Effector CD8-positive, alpha-beta T cell (primary cell): ENCODE data around the gene CCDC85A.

Source experiments
- DNase-seq: peaks from one replicate; lab custom pipeline; 2025; lab: John Stamatoyannopoulos, UW

CCDC85A gene

DNA sequence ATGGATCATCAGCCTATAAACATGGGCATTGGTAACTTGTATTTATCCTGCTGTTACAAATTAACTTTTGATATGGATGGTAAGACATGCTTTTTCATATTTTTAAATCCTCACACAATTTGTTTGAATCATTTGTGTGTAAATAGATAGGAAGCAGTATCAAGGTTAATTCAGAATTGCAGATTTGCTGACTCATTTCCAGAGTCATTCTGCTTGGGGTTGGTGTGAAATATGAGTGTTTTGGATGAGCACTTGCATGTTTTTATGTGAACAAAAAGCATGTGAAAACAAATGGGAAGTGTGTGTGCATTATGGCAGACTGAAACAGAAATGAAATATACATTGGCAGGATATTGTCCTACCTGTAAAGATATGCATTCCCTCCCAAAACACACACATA is 11.8 kb downstream of the CCDC85A start:
- DNase-seq, result no peak

DNA sequence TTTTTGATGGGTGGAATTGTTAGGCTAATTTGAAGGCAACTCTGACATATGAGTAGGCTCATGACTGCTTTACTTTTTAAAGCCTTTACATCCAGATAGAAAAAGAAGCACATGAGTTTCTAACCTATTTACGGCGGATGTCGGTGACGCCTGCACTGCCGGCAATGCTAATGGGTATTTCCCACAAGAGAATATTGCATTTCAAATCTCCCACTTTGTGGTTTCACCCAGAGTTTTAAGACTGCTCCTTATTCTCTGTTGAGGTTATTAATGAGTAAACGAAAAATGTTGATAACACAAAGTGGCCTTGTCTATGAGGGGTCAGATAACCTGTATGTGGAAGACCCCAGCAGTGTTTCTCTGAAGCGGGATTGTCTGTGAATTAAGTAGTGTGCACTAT is 14.0 kb downstream of the CCDC85A start:
- DNase-seq, result no peak

DNA sequence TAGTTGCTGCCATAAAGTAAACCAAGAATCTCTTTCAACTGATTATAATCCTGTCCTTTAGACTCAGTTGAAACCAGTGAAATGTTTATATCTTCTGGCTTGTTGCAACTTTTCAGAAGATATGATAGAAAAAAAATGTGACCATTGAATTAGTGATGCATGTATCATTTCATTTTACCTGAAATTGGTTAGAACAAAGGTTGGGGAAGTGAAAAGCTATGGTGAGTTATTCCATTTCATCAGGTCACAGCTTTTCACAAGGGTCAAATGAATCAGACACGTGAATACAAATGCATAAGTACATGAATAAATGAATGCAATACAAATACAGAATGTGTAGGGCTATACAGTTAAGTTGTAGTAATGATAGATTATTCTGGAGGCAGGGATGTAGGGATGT is 15.1 kb downstream of the CCDC85A start:
- DNase-seq, result no peak

DNA sequence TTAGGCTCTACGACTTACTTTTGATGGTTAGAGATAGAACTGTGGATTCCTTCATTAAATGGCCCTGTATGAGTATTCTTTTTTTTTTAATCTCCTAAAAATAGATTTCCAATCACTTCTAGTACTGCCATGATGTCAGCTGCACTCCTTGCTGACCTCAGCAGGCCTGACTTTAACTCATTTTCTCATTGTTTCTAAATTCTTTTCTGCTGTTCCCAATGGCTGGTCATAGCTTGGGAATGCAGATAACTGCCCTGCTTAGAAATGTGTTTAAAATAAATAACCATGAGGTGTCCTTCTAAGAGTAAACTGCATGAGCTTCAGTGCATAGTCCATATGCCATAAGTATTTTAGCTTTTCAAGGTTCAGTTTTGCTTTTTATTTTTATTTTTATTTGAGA is 15.7 kb downstream of the CCDC85A start:
- no peak for DNase-seq

DNA sequence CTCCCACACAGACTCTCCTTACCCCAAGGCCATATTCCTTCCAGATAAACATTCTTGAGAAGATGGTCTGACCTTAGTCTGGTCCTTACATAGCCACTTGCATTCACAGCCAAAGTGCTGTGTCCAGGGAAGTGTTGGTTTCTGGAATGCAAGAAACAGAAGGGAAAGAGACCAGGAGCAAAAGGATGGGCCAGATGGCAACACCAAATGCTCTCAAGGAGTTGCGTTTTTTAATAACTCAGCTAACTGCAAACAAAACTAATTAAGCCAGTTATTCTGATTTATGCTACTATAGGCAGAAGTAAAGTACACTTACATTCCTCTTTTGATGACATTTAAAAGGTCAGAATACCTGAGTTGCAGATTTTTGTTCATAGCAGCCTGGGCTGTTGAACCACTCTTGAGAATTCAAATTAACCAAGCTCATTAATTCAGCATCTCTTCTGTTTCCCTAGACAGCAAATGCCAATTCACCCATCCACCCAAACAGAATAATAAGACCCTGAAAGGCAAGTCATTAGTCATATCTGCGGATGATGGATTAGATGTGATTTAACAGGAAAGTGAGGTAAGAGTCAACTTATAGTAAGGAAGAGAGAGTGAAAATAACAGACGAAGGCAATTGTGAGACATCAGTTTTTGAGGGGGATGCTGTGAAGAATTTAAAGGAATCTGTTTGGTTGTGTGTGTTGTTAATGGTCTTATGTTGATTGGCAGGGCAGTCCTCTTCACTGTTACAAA is 18.8 kb downstream of the CCDC85A start:
- DNase-seq, result no peak

DNA sequence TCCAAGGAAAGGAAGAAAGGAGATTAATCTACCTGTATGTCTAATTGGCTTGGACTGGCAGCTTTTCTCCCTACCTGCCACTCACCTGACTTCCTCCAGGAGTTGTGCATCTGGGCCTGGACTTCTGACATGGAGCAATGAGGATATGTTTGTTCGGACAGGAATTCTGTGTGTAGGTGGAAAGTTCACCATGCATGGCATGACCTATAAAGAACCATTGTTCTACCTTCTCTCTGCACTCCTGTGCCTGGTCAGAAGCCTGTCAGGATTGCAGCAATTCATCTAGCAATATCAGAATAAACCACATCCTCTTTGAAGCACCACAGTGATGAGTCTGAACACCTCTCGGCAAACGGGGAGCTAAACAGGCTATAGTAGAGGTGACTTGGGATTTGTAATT is 20.8 kb downstream of the CCDC85A start:
- no peak for DNase-seq

DNA sequence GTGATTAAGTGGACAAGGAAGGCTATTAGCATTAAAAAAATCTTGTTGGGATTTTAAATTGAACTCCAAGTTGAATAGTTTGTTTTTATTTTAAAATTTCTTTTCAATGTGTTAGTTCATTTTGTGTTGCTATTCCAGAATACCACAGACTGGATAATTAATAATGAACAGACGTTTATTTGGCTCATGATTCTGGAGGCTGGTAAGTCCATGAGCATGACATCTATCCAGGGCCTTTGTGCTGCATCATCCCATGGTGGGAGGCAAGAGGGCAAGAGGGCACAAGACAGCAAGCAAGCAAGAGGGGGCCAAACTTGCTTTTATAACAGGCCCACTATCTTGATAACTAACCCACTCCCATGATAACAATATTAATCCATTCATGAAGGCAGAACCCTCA is 22.5 kb downstream of the CCDC85A start:
- no peak for DNase-seq

DNA sequence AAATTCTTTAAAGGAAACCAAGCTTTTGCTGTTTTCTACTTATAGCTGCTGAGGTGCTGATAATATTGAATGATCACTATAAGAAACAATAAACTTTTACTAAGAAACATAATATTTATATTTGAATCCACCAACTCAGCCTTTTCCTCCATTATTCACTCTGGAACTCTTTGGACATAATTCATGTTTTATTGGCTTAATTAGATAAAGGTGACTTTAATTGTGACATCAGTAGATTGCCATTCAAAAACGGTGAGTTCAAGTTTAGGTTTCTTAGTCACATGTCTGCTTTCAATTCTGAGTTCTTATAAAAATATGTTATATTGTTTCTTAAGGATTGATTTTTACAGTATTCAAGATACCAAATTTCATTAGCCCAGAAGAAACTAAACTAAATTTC is 24.0 kb downstream of the CCDC85A start:
- no peak for DNase-seq

DNA sequence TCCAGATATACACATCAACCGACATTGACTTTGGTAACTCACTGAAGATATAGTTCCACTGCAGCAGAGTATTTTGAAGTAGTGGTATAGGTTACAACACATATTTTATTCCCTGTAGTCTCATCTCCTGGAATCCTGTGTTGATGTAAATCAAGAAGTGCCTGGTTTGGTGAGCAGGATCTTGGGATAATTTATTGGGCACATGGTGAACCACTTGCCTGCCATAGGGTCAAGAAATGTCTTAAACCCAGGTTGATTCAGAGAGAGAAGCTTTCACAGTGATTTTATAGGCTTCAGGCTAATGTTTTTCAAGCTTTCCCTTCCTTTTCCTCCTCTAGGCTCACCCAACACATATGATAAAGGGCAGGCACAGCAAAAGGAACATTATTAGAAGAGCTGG is 24.6 kb downstream of the CCDC85A start:
- no peak for DNase-seq

DNA sequence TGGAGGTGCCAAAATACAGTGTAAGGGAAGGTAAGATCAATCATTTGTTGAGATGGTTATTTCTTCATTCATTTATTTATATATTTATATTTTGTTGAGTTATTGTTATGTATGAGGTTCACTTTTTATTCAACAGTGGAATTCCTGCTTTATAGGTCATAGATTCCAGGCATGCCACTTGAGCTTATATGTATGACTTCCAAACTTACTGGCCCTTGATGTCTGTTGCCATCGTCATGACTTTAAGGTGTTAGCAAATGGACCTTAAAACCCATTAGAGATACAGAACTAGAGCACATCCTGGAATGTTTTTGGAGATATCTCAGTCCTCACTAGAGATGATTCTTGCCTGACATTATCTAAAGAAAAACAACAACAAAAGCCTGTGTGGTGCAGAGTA is 25.9 kb downstream of the CCDC85A start:
- no peak for DNase-seq

DNA sequence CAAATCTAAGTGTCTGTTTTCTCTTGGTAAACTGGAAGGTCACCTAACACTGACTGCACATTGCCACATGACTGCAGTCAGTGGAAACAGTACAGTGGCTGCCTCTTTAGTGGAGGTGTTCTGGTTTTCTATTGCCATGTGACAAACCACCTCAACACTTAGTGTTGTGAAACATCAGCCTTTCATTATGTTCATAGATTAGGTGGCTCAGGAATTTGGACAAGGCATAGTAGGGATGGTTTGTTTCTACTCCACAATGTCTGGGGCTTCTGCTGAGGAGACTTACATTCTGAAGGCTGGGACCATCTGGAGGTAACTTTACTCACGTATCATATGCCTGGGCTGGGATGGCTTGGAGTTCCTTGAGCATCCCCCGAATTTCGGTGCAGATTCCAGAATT is 26.5 kb downstream of the CCDC85A start:
- no peak for DNase-seq

DNA sequence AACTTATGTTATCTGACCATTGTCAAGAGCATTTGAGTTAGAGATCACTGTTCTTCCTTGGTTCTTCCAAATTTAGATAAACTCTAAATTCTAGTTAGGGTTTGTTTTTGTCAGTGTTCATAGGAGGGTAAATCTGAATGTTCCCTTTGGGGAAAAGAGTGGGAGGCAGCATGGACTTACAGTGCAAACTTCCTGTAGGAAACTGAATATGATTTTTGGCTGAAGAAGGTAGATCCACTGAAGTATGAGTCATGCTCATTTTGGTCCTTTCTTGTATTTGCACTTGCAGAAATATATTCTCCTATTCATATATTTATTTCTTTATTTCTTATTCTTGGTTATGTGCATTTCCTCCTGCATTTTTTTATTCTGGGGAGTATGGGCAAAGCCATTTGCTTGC is 27.3 kb downstream of the CCDC85A start:
- no peak for DNase-seq

DNA sequence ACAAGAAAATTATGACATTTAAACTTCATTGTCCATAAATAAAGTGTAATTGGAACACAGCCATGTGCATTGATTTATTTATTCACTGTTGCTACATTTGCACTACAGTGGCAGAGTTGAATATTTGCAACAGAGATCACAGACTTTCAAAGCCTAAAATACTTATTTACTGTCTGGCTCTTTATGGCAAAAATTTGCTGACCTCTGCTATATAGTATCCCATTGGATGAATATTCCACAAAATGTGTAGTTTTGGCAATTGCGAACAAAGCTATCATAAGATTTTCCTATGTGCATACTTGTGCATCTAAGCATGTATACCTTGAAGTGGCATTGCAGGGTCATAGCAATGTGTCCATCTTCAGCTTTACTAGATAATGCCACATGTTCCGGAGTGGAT is 32.1 kb downstream of the CCDC85A start:
- no peak for DNase-seq

DNA sequence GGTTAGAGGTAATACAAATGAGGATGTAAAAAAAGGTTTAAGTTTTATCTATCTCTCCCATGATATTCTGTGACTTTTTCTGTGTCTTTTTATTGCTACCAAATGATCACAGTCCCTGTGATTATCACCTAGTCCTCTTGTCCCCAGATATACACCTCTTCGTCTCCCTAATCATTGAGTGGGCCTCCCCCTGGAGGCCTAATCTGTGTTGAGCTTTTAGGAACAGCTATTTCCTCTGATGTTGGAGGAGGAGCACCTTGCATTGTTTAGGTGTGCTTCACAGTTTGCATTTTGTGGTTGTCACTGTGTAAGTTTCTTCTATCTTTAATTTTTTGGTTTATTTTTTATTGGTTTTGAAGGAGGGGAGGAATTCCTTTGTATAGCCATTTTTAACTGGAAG is 33.3 kb downstream of the CCDC85A start:
- DNase-seq, result no peak

DNA sequence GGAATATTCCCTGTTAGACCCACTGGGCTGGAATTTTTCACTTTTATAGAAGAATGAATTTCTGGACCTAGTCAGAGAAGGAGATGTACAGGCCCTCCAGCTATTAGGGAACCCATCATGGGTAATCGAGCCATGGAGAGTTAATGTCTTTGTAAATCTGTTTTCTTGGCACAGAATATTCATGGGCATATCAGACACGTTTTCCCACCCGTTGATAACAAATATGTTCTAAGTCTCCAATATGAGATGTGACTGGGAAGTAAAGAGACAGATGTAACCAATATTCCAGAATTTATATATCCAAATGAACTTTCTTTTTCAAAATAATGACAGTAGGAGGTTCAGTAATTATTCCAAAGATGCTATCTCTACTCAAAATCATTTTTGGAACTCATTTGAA is 38.7 kb downstream of the CCDC85A start:
- no peak for DNase-seq

DNA sequence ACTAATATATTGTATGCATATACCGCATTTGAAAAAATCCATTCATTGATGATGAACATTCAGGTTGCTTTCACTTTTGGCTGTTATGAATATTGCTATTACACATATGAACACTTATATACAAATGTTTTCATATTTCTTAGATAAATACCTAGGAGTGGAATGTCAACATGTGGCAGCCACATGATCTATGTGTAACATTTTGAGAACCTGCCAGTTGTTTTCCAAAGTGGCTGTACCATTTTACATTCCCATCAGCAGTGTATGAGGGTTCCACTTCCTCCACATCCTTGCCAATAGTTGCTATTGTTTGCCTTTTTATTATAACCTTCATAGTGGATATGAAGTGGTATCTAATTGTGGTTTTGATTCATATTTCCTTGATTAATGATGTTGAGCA is 40.5 kb downstream of the CCDC85A start:
- no peak for DNase-seq

DNA sequence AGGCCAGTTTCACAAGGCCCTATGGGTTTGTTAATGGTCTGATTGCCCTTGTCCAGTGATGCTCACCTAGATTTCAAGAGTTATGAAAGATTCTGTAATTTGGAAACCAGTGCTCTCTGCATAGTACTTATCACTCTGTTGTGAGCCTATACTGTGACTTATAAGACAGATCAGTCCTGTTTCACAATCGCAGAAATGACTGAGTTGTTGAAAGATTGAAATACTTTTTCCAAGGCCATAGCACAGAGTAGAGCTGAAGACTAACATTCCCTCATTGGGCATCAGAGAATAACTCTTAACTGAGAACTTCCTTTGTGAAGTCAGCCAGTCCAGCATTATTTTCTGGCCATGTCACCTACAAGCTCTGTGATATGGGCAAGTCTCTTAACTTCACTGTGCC is 44.0 kb downstream of the CCDC85A start:
- DNase-seq, result no peak

DNA sequence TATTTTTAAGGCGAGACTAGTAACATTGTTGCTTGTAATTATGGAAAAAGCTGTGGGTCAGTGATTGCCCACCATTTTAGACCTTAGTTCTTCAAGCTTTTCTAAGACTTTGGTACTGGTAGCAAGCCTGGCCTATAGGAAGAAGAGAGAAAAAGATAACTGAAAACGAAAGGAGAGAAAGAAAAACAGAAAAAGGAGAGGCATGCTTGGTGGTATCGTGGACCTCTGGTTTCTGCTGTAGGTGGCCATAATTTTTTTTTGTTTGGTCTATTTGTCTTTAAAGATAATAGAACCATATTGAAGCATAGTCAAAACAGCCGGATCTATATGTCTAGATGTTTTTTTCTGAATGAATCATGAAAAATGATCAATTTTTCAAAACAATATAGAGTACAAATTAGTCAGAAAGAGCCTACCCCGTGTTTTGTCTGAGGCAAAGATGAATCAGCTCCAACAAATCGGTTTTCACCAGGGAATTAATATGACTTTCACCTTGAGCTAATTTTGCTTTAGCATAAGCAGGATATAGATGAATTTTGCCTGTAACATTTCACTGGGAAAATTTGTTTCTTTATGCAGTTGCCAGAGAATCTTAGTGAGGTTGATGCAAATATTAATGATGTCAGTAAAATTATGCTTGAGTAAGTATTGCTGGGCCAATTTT is 45.7 kb downstream of the CCDC85A start:
- DNase-seq, result no peak

DNA sequence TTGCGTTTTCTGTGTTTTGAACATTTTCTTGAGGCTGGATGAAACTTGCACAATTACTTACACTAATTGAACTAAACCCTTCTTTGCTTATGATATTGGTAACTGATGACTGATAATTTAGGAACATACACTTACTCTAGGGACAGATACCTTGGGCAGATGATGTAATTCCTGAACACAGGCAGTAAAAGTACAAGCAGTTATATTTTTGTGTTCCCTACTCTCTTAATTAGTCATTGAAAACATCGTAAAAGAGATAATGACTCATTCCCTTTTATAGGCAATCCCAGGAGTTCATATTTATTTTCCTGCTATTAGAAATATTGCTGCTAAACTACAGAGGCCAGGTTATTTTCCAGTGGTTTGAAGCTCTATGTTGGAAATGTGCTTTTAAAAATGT is 46.4 kb downstream of the CCDC85A start:
- no peak for DNase-seq

DNA sequence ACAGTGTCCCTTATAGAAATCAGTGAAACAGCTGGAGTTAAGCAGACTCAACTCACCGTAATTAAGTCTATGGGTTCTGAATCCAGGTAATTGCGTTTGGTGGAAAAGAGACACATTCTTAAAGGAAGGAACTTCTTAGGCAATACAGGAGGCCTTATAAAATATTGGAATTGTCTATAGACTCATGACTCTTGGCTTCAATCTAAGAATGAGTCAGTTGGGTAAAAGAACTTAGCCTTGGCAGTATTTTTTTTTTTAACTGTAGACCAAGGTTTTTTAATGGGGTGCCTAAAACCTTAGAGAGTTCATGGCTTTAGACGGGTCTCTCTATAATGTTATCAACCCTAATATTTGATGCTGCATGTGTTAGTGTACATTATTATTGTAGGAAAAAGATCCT is 47.6 kb downstream of the CCDC85A start:
- no peak for DNase-seq

DNA sequence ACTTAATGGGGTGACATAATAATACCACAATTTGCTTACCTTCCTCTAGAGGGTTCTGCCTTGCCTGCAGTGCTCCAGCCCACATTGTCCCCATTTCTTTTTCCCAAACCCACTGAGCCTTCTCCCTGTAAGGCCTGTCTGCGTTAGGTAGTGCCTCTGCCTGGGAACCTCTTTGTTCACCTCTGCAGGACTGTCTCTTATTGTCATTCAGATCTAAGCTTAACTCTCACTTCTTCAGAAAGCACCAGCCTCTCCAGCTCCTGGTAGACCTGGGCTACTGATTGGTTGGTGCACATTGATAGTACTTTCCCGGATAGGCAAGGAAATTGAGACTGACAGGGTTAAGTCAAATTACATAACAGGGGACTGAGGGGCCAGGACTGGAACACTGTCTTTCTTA is 49.1 kb downstream of the CCDC85A start:
- no peak for DNase-seq

DNA sequence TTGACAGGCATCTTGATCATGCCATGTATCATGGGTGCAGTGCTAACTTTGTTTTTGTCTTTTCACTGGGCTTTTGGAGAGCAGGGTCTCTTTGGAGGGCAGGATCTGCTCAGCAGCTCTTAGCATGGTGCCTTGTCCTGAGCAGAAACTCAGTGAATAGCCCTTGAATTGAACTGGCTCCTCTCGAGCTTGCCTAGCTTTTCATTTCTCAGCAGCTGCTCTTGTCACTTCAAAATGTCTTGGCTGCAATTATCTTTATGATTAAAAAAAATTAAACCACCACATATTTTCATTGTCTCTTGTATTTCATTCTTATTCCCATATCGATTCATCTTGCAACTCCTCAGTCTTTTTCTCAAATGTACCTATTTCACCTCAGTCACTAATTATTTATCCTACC is 50.5 kb downstream of the CCDC85A start:
- no peak for DNase-seq

DNA sequence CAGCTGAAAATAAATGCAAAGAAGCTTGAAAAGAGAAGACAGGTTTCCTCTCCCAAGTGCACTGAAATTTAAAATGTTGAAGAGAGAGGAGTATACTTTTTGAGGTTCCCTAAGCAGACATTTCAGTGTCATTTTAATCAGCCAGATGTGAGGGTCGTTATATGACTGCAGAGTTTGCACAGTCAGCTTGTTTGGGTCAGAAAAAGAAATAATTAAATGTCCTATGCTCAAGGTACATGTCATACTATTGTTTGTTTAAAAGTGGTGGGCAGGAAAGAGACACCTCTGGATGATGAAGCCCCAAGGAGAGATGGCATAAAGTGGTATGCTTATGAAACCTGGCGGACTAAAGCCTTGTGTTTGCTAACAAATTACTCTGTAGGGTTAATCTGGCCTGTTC is 55.2 kb downstream of the CCDC85A start:
- DNase-seq, result no peak

DNA sequence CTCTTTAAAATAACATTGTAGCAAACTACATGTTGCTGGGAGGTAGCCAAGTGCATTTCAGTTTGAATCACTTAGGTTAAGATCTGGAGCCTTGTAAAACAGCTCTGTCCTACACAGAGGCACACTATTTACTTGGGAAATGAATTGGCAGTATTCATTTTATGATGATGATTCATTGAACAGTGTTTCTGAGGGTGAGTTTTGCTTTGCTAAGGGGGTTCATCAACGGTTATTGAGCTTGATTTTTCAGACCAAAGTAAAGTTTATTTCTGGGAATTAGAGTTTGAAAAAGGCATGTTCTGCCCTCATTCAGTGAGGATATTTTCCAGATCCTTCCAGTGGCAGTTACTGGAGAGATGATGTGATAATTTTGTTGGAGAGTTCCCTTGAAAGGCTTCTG is 55.6 kb downstream of the CCDC85A start:
- DNase-seq, result no peak
